RWPE2 (cell line): ENCODE measurements around the gene RFX3.

Experiments used
- ATAC-seq: fragments of 200-7000 bp; cut with Tn5 transposase; 3 replicates; pipeline ENCODE4 v1.9.1; 2021; ENCODE audit warnings: low read depth
- DNase-seq: peaks from one replicate; pipeline ENCODE4 v3.0.0-alpha.2; 2020; ENCODE audit warnings: low spot score
- H3K27ac ChIP-seq: fragments of 450-650 bp; 2 replicates; pipeline ENCODE4 v1.5.1; 2017; ENCODE audit warnings: mild to moderate bottlenecking; ENCODE audit not compliant: poor library complexity, severe bottlenecking
- H3K27me3 ChIP-seq: fragments of 250-450 bp; sonication (Bioruptor Pico); 2 replicates; pipeline ENCODE4 v1.5.1; 2021; ENCODE audit warnings: mild to moderate bottlenecking, moderate library complexity; ENCODE audit not compliant: insufficient read depth, poor library complexity, severe bottlenecking
- H3K36me3 ChIP-seq: fragments of 250-450 bp; sonication (Bioruptor Pico); 2 replicates; pipeline ENCODE4 v1.5.1; 2020; ENCODE audit warnings: low read depth, mild to moderate bottlenecking, moderate library complexity
- H3K4me1 ChIP-seq: fragments of 250-450 bp; sonication (Bioruptor Pico); 2 replicates; pipeline ENCODE4 v1.5.1; 2021; ENCODE audit warnings: mild to moderate bottlenecking, moderate library complexity; ENCODE audit not compliant: insufficient read depth, poor library complexity, severe bottlenecking
- H3K4me3 ChIP-seq: fragments of 250-450 bp; sonication (Bioruptor Pico); 2 replicates; pipeline ENCODE4 v1.5.1; 2021; ENCODE audit warnings: mild to moderate bottlenecking, moderate library complexity; ENCODE audit not compliant: severe bottlenecking
- H3K9me3 ChIP-seq: fragments of 250-450 bp; sonication (Bioruptor Pico); 2 replicates; pipeline ENCODE4 v1.5.1; 2021; ENCODE audit warnings: mild to moderate bottlenecking, moderate library complexity; ENCODE audit not compliant: severe bottlenecking
- TF ChIP-seq, protein P1 (sequence below): fragments of 450-650 bp; IDR thresholded peaks from one replicate; pipeline ENCODE4 v1.5.1; 2017; ENCODE audit warnings: mild to moderate bottlenecking, moderate library complexity; ENCODE audit not compliant: poor library complexity, severe bottlenecking

RFX3 gene

GRCh38 chr9:3173374-3173773 lies 352.4 kb downstream of the RFX3 start:
- Histone ChIP-seq H3K4me3 (no peak overlapping the region), H3K27me3 (peaks cover 3% of the 10 kb centered on the region), H3K4me1 (no peaks in the 10 kb centered on the region)

GRCh38 chr9:3170819-3171218 lies 355.0 kb downstream of the RFX3 start:
- Histone ChIP-seq H3K36me3 (no peaks in the 10 kb centered on the region), H3K27ac (no peak overlapping the region), H3K9me3 (no peaks in the 10 kb centered on the region), H3K27me3 (peaks cover 14% of the 10 kb centered on the region), H3K4me1 (no peaks in the 10 kb centered on the region), H3K4me3 (no peak overlapping the region)
- no peak for DNase-seq
- ATAC-seq, result no peak
- TF ChIP-seq, protein P1, sequence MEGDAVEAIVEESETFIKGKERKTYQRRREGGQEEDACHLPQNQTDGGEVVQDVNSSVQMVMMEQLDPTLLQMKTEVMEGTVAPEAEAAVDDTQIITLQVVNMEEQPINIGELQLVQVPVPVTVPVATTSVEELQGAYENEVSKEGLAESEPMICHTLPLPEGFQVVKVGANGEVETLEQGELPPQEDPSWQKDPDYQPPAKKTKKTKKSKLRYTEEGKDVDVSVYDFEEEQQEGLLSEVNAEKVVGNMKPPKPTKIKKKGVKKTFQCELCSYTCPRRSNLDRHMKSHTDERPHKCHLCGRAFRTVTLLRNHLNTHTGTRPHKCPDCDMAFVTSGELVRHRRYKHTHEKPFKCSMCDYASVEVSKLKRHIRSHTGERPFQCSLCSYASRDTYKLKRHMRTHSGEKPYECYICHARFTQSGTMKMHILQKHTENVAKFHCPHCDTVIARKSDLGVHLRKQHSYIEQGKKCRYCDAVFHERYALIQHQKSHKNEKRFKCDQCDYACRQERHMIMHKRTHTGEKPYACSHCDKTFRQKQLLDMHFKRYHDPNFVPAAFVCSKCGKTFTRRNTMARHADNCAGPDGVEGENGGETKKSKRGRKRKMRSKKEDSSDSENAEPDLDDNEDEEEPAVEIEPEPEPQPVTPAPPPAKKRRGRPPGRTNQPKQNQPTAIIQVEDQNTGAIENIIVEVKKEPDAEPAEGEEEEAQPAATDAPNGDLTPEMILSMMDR, result no peak

More at GRCh38 chr9:3173374-3173773, 352.4 kb downstream of the RFX3 start:
- TF ChIP-seq, protein P1, result no peak
- no peak for DNase-seq
- Histone ChIP-seq H3K9me3 (no peaks in the 10 kb centered on the region), H3K36me3 (no peaks in the 10 kb centered on the region), H3K27ac (no peak overlapping the region)
- ATAC-seq, result no peak
